T47D (cell line): ENCODE results near the gene PSD4.
"Not testable (repeated sequence)": the region's sequence is repeated elsewhere in the genome, so short reads cannot be mapped to it uniquely, and the experiment has no call there.

Experiments
- DNase-seq, 2 experiments: peaks; one replicate each; pipeline versions ENCODE4 v3.0.0 to v3.0.0-alpha.2; 2011 to 2012; ENCODE audit warnings: low read depth in 1 of 2, low spot score in 1 of 2
- JUND ChIP-seq: IDR thresholded peaks from 2 replicates; pipeline ENCODE4 v1.6.1; 2012; ENCODE audit warnings: low read depth
- in situ Hi-C: cut with HindIII; loops from 2 replicates; pipeline ENCODE4 v1.10.0; 2016; ENCODE audit warnings: low sequenced_read_pairs, low pct_unique_long_range_greater_than_20kb

PSD4 gene

DNA sequence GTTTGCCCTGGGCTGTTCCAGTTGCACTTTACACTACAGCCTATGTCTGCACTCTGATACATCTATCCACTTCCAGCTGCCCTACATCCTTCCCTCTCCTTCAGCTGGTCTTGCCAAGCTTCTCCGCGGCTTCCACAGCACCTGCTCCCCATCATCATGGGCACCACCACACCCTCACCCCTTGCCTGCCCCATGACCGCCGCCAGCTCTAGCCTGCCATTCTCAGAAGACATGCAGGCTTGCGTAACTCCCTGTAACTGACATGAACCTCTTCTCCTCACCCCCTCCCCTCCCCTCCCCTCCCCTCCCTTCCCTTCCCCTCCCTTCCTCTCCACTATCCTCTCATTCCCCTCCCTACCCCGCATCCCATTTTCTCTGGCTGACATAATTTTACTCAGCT lies 59.0 kb downstream of the PSD4 start:
- DNase-seq: no peak
- in situ Hi-C loops: no loop called here
- no peak for TF ChIP-seq JUND

DNA sequence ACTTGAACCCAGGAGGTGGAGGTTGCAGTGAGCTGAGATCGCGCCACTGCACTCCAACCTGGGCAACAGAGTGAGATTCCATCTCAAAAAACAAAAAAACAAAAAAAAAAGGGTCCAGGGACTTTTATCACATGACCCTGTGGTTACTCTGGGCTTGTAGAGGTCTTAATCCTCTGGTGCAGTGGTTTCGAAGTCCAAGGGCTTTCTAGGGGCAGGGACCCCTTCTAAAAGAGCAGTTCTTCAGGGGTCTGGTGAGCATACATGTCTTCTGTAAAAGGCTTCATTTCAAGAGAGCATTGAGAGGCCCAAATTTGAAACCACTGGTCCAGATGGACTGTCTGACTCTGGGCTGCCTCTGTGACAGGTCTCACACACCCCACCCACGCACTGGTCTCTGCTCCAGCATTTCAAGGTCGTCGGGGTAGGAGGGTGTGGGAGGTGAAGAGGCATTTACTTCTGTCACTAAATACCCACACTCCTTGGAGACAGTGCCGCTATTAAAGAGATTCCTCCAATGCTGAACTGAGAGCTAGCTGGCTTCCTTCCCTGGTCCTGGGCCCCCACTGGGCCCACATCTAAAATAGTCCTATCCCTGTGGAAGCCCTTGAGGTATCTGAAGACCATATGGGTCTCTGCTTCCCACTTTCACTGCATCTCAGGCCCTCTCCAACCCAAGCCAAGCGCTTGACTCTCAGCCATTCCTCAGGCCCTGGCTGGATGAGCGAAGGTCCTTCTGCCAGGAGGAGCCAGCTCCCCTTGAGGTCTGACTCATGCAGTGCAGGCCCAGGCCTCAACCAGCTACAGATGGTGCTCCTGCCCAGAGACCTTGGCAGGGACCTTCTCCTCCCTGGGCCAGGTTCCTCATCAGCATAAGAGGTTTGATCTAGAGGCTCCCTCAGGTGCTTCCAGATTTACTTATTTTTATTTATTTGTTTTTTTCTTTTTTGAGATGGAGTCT lies 60.1 kb downstream of the PSD4 start:
- TF ChIP-seq JUND: no peak
- in situ Hi-C loops: no loop called here
- DNase-seq: peak in 1 of 2 experiments; percentile 12

DNA sequence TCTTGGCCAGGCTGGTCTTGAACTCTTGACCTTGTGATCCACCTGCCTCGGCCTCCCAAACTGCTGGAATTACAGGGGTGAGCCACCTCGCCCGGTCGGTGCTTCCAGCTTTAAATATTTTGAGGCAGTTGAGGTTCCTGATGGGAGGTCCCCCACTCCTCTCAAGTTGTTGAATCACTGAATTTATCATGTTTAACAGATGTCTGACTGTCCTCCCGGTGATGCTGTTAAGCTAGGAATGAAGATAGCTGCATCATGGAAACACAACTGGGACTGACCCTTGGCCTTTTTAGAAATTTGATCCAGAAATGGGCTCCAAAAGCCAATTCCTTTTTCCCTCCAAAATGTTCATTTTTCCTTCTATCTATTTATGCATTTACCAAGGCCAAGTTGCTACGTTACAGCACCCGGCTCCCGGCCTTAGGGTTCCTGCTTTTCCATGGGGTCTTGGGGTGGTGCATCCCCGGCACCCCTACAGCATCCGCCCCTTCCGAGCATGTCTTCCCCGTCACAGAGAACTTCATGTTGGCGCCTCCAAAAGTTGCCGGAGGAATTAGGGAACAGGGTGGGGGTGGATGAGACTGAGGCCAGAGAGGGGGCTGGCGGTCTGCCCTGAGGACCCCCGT lies 61.1 kb downstream of the PSD4 start:
- DNase-seq: no peak
- TF ChIP-seq JUND: no peak
- in situ Hi-C loops: no loop called here

DNA sequence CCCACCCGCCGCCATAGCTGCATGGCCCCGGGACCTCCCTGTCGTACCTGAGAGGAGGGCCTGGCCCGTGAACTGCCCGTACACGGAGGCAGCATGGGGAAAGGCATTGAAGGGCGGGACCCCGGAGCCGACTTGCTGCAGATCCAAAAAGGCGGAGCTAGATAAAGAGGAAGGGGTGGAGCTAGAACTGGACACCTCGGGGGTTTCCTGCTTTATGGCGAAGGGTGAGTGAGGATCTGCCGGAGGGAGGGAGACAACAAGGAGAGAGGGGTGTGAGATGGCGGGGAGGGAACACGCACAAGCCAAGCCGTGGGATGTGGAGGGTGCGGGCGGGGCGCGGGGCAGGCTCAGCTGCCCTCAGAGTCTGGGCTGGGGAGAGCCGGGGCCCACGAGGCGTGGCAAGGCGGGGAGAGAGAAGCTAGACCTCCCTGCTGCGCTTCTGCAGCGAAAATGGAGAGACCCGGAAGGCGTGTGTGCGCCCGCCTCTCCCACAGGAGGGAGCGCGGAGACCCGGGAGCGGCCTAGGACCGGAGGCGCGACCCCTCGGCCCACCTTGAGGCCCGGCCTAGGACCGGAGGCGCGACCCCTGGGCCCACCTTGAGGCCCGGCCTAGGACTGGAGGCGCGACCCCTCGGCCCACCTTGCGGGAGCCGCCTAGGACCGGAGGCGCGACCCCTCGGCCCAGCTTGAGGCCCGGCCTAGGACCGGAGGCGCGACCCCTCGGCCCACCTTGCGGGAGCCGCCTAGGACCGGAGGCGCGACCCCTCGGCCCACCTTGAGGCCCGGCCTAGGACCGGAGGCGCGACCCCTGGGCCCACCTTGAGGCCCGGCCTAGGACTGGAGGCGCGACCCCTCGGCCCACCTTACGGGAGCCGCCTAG lies 61.8 kb downstream of the PSD4 start:
- DNase-seq, in situ Hi-C loops: not testable (repeated sequence)

DNA sequence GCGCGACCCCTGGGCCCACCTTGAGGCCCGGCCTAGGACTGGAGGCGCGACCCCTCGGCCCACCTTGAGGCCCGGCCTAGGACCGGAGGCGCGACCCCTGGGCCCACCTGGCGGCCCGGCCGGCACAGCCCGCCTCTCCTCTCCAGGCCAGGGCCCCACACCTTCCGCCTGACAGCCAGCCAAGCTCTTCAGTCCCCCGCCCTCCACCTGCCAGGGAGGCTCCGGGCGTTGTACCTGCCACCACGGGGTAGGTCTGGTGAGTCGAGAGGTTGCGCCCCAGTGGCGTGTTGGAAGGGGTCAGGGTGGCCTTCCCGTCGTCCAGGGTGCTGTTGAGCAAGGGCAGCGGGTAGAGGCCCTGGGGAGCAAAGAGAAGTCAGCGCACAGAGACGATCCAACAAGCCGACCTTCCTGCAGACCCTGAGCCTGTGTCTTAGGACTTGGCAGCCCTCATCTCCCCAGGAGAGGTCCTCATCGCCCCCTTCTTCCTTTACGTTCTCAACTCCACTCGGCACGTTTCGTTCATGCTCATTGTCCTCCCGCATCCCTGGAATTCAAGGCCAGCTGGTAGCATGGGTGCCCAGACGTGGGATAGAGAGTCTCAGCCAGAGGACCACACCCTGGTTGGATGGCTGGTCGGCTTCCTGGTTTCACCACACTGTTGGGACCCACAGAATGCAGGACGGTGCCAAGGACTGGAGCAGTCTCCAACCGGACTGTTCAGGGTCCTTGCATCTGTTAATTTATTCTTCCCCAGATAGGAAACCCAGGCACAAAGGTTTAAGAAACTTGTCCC lies 62.8 kb downstream of the PSD4 start:
- TF ChIP-seq JUND: no peak
- in situ Hi-C loops: no loop called here
- no peak for DNase-seq

DNA sequence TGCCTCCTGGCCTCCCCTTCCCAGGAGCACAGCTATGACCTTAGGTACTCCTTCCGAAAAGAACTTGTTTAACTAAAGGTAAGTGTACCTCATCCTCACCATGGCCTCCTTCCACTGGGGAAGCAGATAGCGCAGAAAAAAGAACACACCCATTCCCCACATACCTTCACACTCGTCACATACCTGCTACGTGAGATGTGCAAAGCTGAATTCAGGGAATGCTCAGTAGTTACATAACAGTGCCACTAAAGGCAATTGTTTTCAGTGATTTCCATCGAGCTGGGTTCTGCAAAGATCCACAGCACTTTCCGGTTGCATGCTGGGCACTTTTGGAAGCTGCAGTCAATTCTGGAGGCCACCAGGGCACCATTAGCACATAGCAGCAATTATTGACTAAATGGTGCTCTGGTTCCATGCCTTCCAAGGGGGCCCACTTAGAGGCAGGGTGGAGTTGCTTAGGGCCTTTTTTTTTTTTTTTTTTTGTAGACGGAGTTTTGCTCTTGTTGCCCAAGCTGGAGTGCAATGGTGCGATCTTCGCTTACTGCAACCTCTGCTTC lies 63.9 kb downstream of the PSD4 start:
- DNase-seq: no peak
- in situ Hi-C loops: no loop called here
- no peak for TF ChIP-seq JUND

DNA sequence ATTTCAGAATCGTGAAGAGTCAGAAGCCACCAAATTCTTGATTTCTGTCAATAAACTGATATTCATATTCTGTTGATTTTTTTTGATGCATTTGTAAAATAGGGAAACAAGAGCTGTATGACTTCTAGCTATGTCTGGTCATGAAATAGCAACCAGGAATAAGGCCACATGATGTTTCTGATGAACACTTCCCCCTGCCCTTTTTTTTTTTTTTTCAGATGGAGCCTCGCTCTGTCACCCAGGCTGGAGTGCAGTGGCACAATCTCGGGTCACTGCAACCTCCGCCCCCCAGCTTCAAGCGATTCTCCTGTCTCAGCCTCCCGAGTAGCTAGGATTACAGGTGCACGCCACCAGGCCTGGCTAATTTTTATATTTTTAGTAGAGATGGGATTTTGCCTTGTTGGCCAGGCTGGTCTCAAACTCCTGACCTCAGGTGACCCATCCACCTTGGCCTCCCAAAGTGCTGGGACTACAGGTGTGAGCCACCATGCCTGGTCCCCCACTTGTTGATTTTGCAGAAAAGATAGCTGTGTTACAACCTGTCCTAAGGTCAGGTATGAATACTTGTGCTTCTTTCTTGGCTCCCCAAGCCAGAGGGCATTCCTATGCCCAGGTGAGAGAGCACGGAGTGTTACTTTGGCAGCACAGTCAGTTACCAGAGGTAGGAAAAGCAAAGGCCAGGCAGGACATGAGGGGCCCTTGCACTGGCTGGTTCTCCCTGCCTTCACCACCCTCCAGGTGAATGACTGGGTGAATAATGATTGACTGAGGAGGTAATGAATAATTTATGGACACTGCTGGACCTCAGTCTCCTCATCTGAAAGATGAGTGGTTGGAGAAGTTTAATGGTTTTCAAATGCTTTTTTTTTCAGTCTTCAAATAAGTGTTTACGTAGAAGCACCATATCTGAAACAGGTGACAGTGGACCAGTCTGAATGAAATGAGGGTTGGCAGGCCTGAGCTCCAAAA lies 65.4 kb downstream of the PSD4 start:
- no peak for TF ChIP-seq JUND
- DNase-seq: no peak
- in situ Hi-C loops: no loop called here

DNA sequence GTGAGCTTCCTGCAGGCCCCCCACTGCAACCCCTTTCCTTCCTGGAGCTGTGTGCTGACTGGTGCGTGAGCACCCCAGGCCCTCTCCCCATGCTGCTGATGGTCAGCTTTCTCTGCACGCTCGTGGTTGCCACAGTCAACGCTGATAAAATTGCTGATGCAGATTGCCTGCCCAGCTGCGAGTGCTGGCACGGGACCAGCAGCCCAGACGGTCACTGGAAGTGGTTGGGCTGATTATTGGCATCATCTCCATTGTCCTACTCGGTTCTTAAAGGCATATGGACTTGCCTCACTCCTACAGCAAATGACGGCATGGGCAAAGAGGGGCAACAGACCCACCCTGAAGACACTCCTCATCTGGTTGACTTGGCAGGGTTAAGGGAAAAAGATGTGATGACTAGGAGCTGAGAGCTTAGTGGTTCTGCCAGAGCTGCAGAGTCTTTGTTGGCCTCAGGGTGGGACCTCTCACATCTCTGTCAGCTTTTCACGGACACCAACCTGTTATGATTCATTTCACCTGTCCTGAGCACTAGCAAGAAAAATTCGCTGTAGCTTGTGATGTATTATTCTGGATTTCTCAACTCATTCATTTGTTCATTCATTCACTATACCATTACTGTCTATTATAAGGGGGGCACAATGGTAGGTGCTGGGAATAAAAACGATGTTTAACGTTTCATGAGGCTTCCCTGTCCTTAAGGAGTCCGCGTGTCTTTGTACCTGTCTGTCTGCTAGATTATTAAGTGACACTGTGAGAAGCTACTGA lies 66.6 kb downstream of the PSD4 start:
- TF ChIP-seq JUND: no peak
- no peak for DNase-seq
- in situ Hi-C loops: no loop called here

DNA sequence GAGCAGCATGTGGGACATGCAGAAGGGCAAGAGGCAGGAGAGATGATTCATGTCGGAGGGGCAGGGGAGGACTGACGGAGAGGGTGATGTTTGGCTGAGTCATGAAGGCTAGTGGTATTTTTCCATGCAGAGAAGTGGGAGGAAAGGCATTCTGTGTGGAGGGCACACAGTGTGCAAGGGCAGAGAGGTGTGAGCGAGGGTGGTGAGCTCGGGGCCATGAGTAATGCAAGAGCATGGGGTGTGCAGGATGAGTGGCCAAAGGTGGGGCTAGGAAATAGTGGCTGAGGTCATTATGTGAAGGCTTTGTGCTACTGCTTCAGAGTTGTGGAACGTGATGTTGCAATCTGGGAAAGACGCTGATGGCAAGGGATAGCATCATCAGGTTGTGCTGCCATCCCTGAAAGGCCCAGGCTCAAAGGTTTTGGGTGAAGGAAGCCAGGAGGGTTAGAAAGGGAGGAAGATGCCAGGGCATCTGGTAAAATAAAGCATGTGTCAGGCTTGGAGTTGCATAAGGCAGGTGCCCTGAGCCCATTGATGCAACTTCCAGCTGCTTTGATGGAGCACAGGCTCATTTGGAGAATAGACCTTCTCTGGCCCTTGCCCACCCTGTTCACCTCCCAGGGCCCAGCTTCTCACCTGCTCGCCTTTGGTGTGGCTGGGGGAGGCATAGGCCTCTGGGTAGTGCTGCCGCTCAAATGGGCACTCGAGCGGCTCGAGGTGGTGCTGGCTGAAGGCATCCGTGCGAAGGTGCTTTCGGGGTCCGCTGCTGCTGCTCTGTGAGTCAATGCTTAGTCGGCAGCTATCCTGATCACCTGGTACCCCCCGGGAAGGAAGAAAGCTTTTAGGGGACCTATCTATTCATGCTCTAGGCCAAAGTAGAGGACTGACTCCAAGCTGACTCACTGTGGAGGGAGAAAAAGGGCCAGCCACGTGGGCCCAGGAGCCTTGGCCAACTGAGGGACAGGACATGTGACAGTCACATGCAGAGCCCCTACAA lies 67.4 kb downstream of the PSD4 start:
- no peak for TF ChIP-seq JUND
- in situ Hi-C loops: no loop called here
- no peak for DNase-seq
